PFSK-1 (cell line): Measurements from ENCODE around the gene PCP2.

Experiments
- FOXP2 ChIP-seq: optimal IDR thresholded peaks from 2 replicates; pipeline ENCODE3; 2011; ENCODE audit warnings: borderline replicate concordance, control low read depth, inconsistent platforms; ENCODE audit not compliant: insufficient read depth; ENCODE audit errors: extremely low read length, extremely low read depth
- POLR2AphosphoS5 ChIP-seq: IDR thresholded peaks from 2 replicates; pipeline ENCODE4 v1.6.1; 2012; ENCODE audit warnings: low read depth, mild to moderate bottlenecking, control low read depth, low read length, moderate library complexity
- SIN3A ChIP-seq: IDR thresholded peaks from 2 replicates; pipeline ENCODE4 v1.6.1; 2012; ENCODE audit warnings: mild to moderate bottlenecking, low read length, moderate library complexity, borderline replicate concordance; ENCODE audit not compliant: insufficient read depth
- TAF1 ChIP-seq: IDR thresholded peaks from 2 replicates; pipeline ENCODE4 v1.6.1; 2012; ENCODE audit warnings: low read length, control low read depth, borderline replicate concordance; ENCODE audit not compliant: insufficient read depth
- TF ChIP-seq, protein P1 (sequence below), 2 experiments: IDR thresholded peaks; 2 replicates each; pipeline versions ENCODE4 v1.6.1 to v1.8.0; 2011 to 2012; ENCODE audit warnings: low read depth in 2 of 2, low read length in 2 of 2, control low read depth in 1 of 2, inconsistent platforms in 1 of 2, mild to moderate bottlenecking in 1 of 2, moderate library complexity in 1 of 2; ENCODE audit not compliant: insufficient read depth in 1 of 2

DNA sequence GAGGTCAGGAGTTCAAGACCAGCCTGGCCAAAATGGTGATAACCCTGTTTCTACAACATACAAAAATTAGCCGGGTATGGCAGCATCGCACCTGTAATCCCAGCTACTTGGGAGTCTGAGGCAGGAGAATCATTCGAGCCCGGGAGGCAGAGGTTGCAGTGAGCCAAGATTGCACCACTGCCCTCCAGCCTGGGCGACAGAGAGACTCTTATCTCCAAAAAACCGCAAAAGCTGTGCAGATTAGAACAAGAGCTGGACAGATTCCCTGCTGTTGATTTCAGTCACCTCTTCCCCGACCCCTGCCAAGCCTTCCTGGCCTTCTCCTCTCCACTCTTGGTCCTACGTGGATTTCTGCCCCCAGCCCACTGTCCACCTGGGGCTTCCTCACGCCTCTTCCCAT lies 29.6 kb downstream of the PCP2 start:
- TF ChIP-seq SIN3A = no peak
- no peak for TF ChIP-seq TAF1
- TF ChIP-seq, protein P1, sequence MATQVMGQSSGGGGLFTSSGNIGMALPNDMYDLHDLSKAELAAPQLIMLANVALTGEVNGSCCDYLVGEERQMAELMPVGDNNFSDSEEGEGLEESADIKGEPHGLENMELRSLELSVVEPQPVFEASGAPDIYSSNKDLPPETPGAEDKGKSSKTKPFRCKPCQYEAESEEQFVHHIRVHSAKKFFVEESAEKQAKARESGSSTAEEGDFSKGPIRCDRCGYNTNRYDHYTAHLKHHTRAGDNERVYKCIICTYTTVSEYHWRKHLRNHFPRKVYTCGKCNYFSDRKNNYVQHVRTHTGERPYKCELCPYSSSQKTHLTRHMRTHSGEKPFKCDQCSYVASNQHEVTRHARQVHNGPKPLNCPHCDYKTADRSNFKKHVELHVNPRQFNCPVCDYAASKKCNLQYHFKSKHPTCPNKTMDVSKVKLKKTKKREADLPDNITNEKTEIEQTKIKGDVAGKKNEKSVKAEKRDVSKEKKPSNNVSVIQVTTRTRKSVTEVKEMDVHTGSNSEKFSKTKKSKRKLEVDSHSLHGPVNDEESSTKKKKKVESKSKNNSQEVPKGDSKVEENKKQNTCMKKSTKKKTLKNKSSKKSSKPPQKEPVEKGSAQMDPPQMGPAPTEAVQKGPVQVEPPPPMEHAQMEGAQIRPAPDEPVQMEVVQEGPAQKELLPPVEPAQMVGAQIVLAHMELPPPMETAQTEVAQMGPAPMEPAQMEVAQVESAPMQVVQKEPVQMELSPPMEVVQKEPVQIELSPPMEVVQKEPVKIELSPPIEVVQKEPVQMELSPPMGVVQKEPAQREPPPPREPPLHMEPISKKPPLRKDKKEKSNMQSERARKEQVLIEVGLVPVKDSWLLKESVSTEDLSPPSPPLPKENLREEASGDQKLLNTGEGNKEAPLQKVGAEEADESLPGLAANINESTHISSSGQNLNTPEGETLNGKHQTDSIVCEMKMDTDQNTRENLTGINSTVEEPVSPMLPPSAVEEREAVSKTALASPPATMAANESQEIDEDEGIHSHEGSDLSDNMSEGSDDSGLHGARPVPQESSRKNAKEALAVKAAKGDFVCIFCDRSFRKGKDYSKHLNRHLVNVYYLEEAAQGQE (IDR thresholded peaks at IDR 0.05; ENCODE audit: insufficient read depth in 1 of 2, low read depth in 2 of 2, low read length in 2 of 2) = no peak
- TF ChIP-seq FOXP2 = no peak
- no peak for TF ChIP-seq POLR2AphosphoS5
